Astrocyte of the cerebellum (primary cell): Measurements from ENCODE around the gene METAP2.
A peak's percentile ranks its signal among the peaks of the same experiment; 100 is the strongest.

Source experiments
- DNase-seq: peaks from one replicate; pipeline ENCODE4 v3.0.0-alpha.2; 2011; ENCODE audit warnings: low read depth
- H3K4me3 ChIP-seq: 2 replicates; pipeline ENCODE4 v1.5.1; 2011; ENCODE audit warnings: mild to moderate bottlenecking, low read depth, low read length, moderate library complexity
- in situ Hi-C: cut with HindIII; loops from 2 replicates; pipeline ENCODE4 v1.10.0; 2017; ENCODE audit warnings: low sequenced_read_pairs
- TF ChIP-seq, protein P1 (sequence below): IDR thresholded peaks from 2 replicates; pipeline ENCODE4 v1.5.1; 2012; ENCODE audit warnings: low read length, low read depth, moderate library complexity, mild to moderate bottlenecking; ENCODE audit errors: missing control alignments

The METAP2 gene

DNA sequence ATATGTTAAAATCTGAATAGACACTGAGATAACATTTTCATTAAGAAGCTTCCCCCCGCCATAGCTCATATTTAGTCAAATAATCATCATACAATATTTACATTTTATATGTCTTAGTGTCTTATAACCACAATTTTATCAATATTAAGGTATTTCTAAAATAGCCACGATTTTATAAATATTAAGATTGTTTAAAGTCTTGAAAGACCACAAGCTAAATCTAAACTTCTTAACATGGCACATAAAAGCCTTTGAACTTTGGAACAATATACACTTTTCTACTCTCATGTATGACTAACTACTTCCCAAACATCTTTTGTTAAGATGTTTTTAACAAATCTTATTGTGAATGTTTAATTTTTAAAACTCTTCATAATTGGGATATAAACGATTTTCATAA is 70.8 kb downstream of the METAP2 start:
- no peak overlapping the region for H3K4me3 ChIP-seq
- TF ChIP-seq, protein P1, sequence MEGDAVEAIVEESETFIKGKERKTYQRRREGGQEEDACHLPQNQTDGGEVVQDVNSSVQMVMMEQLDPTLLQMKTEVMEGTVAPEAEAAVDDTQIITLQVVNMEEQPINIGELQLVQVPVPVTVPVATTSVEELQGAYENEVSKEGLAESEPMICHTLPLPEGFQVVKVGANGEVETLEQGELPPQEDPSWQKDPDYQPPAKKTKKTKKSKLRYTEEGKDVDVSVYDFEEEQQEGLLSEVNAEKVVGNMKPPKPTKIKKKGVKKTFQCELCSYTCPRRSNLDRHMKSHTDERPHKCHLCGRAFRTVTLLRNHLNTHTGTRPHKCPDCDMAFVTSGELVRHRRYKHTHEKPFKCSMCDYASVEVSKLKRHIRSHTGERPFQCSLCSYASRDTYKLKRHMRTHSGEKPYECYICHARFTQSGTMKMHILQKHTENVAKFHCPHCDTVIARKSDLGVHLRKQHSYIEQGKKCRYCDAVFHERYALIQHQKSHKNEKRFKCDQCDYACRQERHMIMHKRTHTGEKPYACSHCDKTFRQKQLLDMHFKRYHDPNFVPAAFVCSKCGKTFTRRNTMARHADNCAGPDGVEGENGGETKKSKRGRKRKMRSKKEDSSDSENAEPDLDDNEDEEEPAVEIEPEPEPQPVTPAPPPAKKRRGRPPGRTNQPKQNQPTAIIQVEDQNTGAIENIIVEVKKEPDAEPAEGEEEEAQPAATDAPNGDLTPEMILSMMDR: no peak
- DNase-seq: no peak
- in situ Hi-C loops: loop anchor here (25.0 kb wide), 1 partner anchor 432 kb away; no protein-coding TSS in a partner anchor

DNA sequence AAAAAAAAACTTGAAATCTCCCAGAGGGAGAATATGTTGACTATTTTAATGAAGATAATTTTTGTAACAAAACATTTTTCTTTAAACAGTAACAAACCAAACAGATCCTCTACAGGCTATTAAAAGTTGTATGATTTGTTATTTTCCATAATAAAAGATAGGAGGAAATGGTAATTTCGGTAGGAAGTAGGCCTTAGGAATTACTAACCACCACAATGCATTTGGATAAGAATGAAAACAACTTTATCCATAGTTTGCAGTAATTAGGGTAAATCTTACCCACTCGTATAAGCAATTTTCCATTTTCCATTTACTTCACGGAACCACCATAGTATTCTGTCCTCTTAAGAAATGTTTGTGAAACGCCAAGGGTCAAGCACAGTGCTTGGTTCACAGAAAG is 71.4 kb downstream of the METAP2 start:
- no peak for DNase-seq
- in situ Hi-C loops: loop anchor here (25.0 kb wide), 1 partner anchor 433 kb away; no protein-coding TSS in a partner anchor
- no peak overlapping the region for H3K4me3 ChIP-seq
- TF ChIP-seq, protein P1: no peak

DNA sequence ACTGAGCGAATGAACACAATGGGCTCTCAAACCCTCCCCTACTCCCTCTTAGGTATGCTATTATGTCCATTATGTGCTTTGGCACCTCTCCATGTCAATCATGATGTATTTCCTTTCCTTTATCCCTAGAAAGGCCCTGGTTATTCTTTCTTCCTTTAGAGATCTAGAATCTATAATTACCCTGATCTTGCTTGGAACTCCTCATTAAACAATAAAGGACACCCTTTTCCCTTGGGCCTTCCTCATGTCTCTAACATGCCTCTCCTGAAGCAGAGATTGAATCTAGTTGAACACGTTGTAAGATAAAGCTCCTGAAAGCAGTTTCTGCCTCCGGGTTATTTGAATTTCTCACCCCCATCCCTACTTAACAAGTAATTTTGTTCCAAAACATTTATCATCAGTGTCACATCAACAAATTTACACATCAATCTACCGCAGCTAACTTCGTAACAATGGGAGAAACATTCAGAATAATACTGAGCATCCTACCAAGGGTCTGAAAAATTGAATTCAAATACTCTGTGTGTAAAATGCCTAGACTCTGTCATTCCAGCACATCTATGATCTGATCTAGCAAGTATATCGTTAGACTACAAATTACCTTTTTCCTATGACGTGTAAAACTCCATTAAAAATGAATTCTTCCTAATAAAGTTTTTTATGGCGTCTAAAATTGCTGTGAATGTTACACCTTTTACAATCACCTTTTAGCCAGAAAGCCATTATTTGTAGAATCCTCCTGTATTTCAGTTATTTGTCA is 72.0 kb downstream of the METAP2 start:
- no peak for DNase-seq
- TF ChIP-seq, protein P1: no peak
- no peak overlapping the region for H3K4me3 ChIP-seq
- in situ Hi-C loops: loop anchor here (25.0 kb wide), 1 partner anchor 434 kb away; no protein-coding TSS in a partner anchor

DNA sequence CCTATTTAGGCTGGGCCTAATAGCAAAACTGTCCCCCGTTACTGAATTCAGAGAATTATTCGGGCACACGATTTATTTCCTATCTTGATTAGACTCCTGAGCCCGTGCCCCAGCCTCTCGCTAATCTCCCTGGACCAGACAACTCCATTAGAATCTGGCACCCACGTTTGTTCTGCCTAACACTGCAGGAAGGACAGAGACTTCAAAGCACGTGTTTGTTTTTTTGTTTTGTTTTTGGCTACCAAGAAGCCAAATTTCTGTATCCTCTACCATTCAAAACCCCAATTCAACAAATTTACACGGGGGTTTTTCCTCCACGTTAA is 72.5 kb downstream of the METAP2 start:
- DNase-seq: no peak
- TF ChIP-seq, protein P1: no peak
- no peak overlapping the region for H3K4me3 ChIP-seq
- in situ Hi-C loops: loop anchor here (25.0 kb wide), 1 partner anchor 434 kb away; no protein-coding TSS in a partner anchor

DNA sequence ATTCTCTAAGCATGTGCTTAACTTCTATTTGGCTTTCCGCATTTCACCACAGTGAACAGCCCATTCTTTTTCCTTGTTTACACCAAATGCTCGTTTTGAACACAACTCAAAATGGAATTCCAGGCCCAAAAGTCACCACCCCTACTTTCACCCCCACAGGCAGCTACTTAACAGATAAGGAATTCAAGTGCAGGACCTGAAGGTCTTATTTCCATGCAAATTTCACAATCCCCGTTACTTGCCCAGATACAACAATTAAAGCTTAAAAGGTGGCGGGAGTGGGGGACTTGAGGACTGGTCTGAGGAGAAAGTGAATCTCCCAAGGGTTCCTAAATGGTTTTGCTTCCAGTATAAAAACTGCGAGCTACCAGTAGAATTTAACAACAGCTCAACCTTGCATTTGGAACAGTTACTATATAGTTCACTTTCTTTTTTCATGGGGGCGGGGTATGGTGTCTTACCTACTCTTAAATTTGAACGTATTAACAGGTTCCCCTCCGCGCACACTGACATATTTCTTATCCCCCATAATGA is 73.6 kb downstream of the METAP2 start:
- H3K4me3 ChIP-seq: peak overlapping the region; percentile 67
- no peak for DNase-seq

DNA sequence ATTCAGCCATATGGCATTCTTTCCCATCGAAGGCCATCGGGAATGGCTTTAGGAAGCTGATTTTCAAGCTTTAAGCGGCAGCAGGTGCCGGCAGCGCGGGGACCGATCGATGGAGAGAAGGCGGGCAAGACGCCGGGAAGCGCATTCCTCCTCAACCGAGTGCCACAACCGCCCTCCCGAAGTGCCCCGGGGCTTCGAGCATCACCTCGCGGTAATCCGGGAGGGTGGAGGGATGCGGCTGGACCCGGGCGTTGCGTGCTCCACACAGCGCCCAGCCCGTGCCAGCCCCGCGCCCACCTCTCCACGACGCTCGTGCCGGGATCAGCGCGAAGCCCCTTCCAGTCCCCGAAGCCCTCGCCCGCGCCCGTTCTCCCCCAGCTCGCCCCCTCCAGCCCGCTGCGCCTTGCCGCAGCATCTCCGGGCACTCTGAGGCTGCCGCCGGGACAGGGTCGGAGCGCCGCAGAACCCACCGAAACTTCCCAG is 74.1 kb downstream of the METAP2 start:
- no peak for DNase-seq
- peak overlapping the region; percentile 67 for H3K4me3 ChIP-seq
- in situ Hi-C loops: loop anchor here (25.0 kb wide), 1 partner anchor 436 kb away; no protein-coding TSS in a partner anchor
- TF ChIP-seq, protein P1: no peak

More for the DNA sequence above, 73.6 kb downstream of the METAP2 start:
- TF ChIP-seq, protein P1: no peak
- in situ Hi-C loops: loop anchor here (25.0 kb wide), 1 partner anchor 435 kb away; no protein-coding TSS in a partner anchor
